HUES6 (cell line): ENCODE results near the gene CLCN3.
"Not testable (repeated sequence)": the region's sequence is repeated elsewhere in the genome, so short reads cannot be mapped to it uniquely, and the experiment has no call there.

Experiments used
- H3K27ac ChIP-seq: 2 replicates; pipeline ENCODE4 v1.7.0; 2013; ENCODE audit warnings: low read depth, mild to moderate bottlenecking, low read length, inconsistent platforms
- H3K27me3 ChIP-seq: 2 replicates; pipeline ENCODE4 v1.6.1; 2013; ENCODE audit warnings: low read length; ENCODE audit not compliant: control insufficient read depth, insufficient read depth
- H3K36me3 ChIP-seq: 2 replicates; pipeline ENCODE4 v1.6.1; 2013; ENCODE audit warnings: low read length; ENCODE audit not compliant: control insufficient read depth, insufficient read depth
- H3K4me1 ChIP-seq: 2 replicates; pipeline ENCODE4 v1.6.1; 2013; ENCODE audit warnings: low read length; ENCODE audit not compliant: control insufficient read depth, insufficient read depth
- H3K4me3 ChIP-seq: 2 replicates; pipeline ENCODE4 v1.5.1; 2013; ENCODE audit warnings: low read depth, low read length
- H3K9ac ChIP-seq: one replicate; pipeline ENCODE4 v1.6.1; 2013; ENCODE audit warnings: mild to moderate bottlenecking, low read length
- H3K9me3 ChIP-seq: 2 replicates; pipeline ENCODE4 v1.6.1; 2013; ENCODE audit warnings: low read depth, low read length; ENCODE audit not compliant: control insufficient read depth, insufficient read depth

The CLCN3 gene

DNA sequence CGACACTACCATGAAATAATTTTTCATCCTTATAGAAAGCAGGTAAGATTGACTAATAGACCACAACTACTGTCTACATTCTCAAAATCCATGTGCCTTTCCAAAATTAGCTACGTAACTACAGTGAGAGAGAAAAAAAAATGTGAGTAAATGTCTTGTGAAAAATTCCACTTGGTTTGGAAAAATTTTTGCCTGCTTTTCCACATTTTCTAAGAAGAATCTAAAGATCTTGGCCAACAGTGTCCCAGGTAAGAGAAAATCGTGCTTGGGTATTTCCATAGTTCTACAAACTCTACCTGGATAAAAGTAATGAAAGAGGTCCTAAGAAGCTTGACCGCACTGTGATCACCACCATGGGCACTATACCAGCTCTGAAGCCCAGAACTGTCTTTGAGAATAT, 1.4 kb upstream of the CLCN3 start:
- H3K9me3 ChIP-seq: no peaks in the 10 kb centered on the region
- peaks cover 7% of the 10 kb centered on the region; the same call in 1 of the 2 replicates for H3K4me1 ChIP-seq
- no peak overlapping the region for H3K9ac ChIP-seq
- H3K27ac ChIP-seq: no peak overlapping the region
- H3K36me3 ChIP-seq: no peaks in the 10 kb centered on the region
- H3K27me3 ChIP-seq: no peaks in the 10 kb centered on the region
- H3K4me3 ChIP-seq: peak overlapping the region; percentile 85

DNA sequence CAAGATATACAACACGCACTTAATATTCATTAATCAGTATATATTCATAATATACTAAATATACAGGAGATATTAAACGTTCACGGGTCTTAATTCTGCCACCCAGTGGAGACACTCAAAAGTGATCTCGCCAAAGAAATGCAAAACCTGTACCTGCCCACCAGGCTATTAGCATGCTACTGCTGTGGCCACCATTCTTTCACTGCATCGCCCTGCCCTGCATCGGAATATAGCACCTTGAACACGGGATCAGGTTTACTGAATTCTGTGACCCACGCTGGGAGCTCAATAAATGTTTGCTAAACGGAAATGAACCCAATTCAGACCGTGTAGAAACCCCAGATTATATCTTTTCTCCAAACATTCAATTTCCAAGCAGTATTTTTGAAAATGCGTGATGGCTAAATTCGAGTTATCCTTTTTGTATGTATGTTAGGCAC, 840 bp upstream of the CLCN3 start:
- Histone ChIP-seq H3K4me3 (peak overlapping the region; percentile 85), H3K27ac (no peak overlapping the region; the same call in 1 of the 2 replicates), H3K36me3 (no peaks in the 10 kb centered on the region), H3K4me1 (peaks cover 7% of the 10 kb centered on the region; the same call in 1 of the 2 replicates), H3K9me3 (no peaks in the 10 kb centered on the region), H3K9ac (peak overlapping the region; percentile 72), H3K27me3 (no peaks in the 10 kb centered on the region)

DNA sequence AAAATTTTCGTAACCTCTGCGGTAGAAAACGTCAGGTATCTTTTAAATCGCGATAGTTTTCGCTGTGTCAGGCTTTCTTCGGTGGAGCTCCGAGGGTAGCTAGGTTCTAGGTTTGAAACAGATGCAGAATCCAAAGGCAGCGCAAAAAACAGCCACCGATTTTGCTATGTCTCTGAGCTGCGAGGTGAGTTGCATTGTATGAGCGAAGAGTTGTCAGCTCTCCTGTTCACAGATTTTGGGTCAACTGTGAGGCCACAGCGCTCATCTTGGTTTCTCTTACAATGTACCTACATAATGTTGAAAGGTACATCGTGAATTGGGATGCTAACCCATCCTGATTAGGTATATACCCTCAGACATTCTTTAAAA, 486 bp downstream of the CLCN3 start:
- Histone ChIP-seq H3K4me3 (peak overlapping the region; percentile 85), H3K36me3 (no peaks in the 10 kb centered on the region), H3K27ac (peak overlapping the region; percentile 81; the same call in 1 of the 2 replicates), H3K4me1 (peaks cover 7% of the 10 kb centered on the region; the same call in 1 of the 2 replicates), H3K9me3 (no peaks in the 10 kb centered on the region), H3K9ac (peak overlapping the region; percentile 89), H3K27me3 (no peaks in the 10 kb centered on the region)

DNA sequence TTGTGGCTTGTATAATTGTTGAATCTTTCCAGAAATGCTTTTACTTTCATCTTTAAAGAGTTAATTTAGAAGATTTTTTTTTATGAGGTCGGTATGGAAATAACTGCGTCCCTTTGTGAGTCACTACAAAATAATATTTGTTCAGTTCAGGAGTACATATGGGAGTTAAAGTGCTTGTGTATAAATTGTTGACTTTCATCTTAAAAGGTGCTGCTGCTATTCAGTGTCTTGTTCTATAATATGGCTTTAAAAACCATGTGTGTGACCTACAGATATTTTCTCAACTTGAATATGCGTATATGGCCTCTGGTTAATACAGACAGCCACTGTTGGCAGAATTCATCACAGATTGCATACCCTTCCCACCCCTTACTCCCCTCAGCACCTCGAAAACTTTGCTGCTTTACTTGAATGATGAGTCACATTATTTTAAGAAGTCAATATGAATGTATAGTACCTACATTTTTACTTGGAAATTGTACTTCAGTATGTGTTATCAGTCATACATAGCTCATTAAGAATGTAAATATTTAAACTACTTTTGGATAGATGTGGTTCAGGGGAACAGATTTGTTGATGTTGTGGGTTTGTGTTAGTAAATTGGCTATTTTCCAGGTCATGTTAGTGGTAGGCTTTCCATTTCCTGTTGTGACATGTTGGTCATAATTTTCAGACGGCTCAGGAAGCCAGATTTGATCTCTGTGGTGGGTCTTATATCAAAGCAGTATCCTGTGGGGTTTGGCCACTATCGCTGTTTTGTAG, 1.5 kb downstream of the CLCN3 start:
- Histone ChIP-seq H3K27me3 (no peaks in the 10 kb centered on the region), H3K9ac (peak overlapping the region; percentile 27), H3K9me3 (no peaks in the 10 kb centered on the region), H3K27ac (no peak overlapping the region), H3K4me1 (peaks cover 7% of the 10 kb centered on the region; the same call in 1 of the 2 replicates), H3K36me3 (no peaks in the 10 kb centered on the region), H3K4me3 (peak overlapping the region; percentile 85)

DNA sequence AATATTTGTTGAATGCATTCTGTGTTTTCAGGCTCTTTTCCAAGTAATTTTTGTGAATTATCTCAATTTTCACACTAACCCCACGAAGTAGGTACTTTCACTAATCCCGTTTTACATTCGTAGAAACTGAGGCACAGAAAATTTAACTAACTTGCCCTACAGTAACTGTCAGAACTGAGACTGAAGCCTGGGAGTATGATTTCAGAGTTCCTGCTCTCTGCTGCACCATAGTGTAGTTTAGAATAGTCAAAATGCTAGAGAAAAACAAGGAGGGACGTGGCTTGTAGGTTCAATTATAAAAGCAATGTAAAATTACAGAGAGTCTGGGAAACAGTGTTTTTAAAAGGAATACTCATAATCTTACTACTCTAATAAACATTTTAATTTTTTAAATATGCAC, 2.2 kb downstream of the CLCN3 start:
- Histone ChIP-seq H3K27me3 (no peaks in the 10 kb centered on the region), H3K4me1 (peaks cover 7% of the 10 kb centered on the region; the same call in 1 of the 2 replicates), H3K9ac (no peak overlapping the region), H3K27ac (no peak overlapping the region), H3K36me3 (no peaks in the 10 kb centered on the region), H3K9me3 (no peaks in the 10 kb centered on the region), H3K4me3 (peak overlapping the region; percentile 85)

DNA sequence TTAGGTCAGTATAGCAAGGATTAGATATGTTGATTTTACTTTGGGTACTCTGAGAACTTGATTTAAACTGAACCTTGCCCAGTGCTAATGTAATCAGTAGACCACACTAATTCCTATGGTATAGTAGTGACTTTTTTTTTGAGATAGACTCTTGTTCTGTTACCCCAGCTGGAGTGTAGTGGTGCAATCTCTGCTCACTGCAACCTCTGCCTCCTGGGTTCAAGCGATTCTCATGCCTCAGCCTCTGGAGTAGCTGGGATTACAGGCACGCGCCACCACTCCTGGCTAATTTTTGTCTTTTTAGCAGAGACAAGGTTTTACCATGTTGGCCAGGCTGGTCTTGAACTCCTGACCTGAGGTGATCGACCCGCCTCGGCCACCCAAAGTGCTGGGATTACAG, 3.6 kb downstream of the CLCN3 start:
- not testable (repeated sequence) for H3K9me3 ChIP-seq, H3K4me1 ChIP-seq, H3K27ac ChIP-seq, H3K4me3 ChIP-seq, H3K36me3 ChIP-seq, H3K9ac ChIP-seq, H3K27me3 ChIP-seq

DNA sequence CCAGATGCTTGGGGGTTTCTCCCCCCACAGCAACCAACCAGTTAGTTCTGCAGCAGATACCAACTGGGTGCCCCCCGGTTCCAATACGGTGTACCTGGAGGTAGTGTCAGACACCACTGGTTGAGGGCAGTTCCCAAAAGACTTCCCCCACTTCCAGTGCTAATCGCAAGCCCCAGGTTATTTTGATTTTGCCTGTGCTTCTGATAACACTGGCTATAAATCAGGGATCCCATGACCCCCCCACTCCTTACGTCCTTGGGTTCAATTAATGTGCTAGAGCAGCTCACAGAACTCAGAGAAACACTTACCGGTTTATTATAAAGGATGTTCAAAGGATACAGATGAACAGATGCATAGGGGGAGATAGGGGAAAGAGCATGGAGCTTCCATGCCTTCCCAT, 5.5 kb downstream of the CLCN3 start:
- Histone ChIP-seq H3K36me3 (no peaks in the 10 kb centered on the region), H3K9me3 (no peaks in the 10 kb centered on the region), H3K9ac (no peak overlapping the region), H3K27me3 (no peaks in the 10 kb centered on the region), H3K27ac (no peak overlapping the region), H3K4me1 (peaks cover 7% of the 10 kb centered on the region; the same call in 1 of the 2 replicates), H3K4me3 (no peak overlapping the region)

DNA sequence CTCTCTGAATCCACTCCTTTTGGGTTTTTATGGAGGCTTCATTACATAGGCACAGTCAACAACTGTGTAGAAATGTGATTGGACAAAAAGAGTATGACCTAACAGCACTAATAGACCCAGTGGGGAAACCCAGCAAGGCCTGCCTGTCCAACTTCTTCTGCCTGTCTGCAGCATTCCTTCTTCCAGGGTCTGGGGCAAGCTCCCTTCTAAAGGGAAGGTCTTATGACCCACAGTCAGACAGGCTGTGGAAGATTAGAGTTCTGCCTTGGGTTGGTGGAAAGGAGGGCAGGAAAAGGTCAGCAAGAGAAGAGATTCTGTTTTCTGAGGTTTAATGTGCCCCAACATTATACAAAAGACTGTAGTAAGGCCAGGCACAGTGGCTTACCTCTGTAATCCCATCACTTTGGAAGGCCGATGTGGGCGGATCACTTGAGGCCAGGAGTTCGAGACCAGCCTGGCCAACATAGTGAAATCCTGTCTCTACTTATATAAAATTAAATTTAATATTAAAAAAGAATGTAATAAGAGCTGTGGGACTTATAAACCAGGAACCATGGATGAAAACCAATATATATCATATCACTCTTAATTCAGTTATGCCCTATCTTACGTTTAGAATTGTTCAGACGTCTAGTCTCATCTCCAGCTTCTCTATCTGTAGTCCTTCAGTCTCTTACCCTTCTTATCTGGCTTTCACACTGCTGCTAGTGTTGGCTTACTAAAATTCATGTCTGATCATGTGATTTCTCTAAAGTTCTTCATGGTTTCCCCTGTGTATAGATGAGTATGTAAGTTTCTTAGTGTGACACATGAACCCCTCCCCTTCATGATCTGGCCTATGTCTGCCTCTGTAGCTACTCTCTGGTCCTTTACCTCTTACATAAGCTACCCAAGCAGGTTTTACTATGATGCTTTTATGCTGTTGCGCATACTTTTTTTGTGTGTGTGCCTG, 6.2 kb downstream of the CLCN3 start:
- Histone ChIP-seq H3K36me3 (no peaks in the 10 kb centered on the region), H3K27me3 (no peaks in the 10 kb centered on the region), H3K4me1 (peaks cover 7% of the 10 kb centered on the region; the same call in 1 of the 2 replicates), H3K27ac (no peak overlapping the region), H3K9me3 (no peaks in the 10 kb centered on the region), H3K4me3 (no peak overlapping the region), H3K9ac (no peak overlapping the region)

DNA sequence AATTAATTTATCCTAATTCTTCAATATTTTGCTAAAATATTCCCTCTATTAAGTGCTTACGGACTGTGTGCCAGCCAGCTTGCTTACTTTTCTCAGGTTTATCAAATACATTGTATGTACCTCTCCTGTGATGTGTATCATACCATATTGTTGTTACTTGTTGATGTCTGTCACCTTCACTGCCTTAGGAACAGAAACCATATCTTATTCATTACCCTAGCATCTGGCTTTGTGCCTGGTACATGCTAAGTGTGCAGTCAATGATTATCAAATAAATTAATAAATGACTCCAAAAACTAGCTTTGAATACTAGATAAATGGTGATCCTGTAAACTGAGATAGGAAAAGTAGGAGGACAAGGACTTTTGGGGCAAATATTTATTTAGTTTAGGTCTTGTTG, 6.9 kb downstream of the CLCN3 start:
- Histone ChIP-seq H3K27ac (no peak overlapping the region), H3K36me3 (no peaks in the 10 kb centered on the region), H3K27me3 (no peaks in the 10 kb centered on the region), H3K4me1 (peaks cover 3% of the 10 kb centered on the region; the same call in 1 of the 2 replicates), H3K4me3 (no peak overlapping the region), H3K9me3 (no peaks in the 10 kb centered on the region), H3K9ac (no peak overlapping the region)

DNA sequence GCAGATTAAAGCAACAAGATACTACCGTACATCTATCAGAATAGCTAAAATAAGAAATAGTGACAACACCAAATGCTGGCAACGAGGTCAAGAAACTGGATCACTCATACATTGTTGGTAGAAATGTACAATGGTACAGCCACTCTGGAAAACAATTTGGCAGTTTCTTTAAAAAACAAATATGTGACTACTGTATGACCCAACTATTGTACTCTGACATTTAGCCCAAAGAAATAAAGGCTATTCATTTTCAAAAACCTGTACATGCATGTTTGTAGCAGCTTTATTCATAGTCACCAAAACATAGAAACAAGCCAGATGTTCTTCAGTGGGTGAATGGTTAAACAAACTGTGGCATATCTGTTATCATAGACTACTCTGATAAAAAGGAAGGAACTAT, 8.2 kb downstream of the CLCN3 start:
- no peaks in the 10 kb centered on the region for H3K9me3 ChIP-seq
- H3K9ac ChIP-seq: no peak overlapping the region
- no peaks in the 10 kb centered on the region for H3K27me3 ChIP-seq
- H3K27ac ChIP-seq: no peak overlapping the region
- no peak overlapping the region for H3K4me3 ChIP-seq
- no peaks in the 10 kb centered on the region for H3K4me1 ChIP-seq
- H3K36me3 ChIP-seq: no peaks in the 10 kb centered on the region

DNA sequence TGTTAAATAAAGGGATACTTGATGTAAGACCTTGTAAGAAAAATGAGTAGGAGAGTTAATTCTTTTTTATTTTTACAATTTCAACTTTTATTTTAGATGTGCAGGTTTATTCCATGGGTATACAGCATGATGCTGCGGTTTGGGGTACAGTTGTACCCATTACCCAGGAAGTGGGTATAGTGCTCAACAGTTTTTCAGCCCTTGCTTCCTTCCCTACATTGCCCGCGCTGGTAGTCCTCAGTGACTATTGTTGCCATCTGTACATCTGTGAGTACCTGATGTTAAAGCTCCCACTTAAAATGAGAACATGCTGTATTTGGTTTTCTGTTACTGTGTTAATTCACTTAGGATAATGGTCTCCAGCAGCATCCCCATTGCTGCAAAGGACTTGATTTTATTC, 9.7 kb downstream of the CLCN3 start:
- Histone ChIP-seq H3K27me3 (no peaks in the 10 kb centered on the region), H3K36me3 (no peaks in the 10 kb centered on the region), H3K9me3 (no peaks in the 10 kb centered on the region), H3K4me3 (no peak overlapping the region), H3K9ac (no peak overlapping the region), H3K27ac (no peak overlapping the region), H3K4me1 (no peaks in the 10 kb centered on the region)
